Vagina (tissue), 2 donors: ENCODE results near the gene KRT6C. TPM values are rescaled to one million over a fixed set of nuclear protein-coding genes. Genes with fewer than 3 reads are reported as not detected.

Experiments used
- DNase-seq, 2 donors: peaks; one replicate each; pipeline ENCODE4 v3.0.0-alpha.2; 2017; ENCODE audit errors: extremely low spot score in 2 of 2
- H3K27ac ChIP-seq: fragments of 200-600 bp; sonication (generic); one replicate; pipeline ENCODE4 v1.5.1; 2019
- H3K27me3 ChIP-seq: fragments of 200-600 bp; sonication (generic); one replicate; pipeline ENCODE4 v1.5.1; 2019
- H3K36me3 ChIP-seq, 2 donors: fragments of 200-600 bp; sonication (generic); one replicate each; pipeline ENCODE4 v1.5.1; 2017 to 2019
- H3K4me1 ChIP-seq: fragments of 200-600 bp; sonication (generic); one replicate; pipeline ENCODE4 v1.5.1; 2019
- H3K4me3 ChIP-seq, 2 donors: fragments of 200-600 bp; sonication (generic); 1 replicate in 1 of 2; 2 replicates in 1 of 2; pipeline ENCODE4 v1.5.1; 2016 to 2019
- H3K9me3 ChIP-seq: fragments of 200-600 bp; sonication (generic); one replicate; pipeline ENCODE4 v1.5.1; 2019
- CTCF ChIP-seq, 3 experiments: fragments of 450-650 bp in 2 of 3; fragments of 200-600 bp in 1 of 3; sonication (generic) in 1 of 3; IDR thresholded peaks; one replicate each; pipeline ENCODE4 v1.5.1; 2017 to 2019; ENCODE audit warnings: antibody characterized with exemption in 3 of 3, mild to moderate bottlenecking in 2 of 3, moderate library complexity in 2 of 3
- POLR2A ChIP-seq, 2 donors: fragments of 450-650 bp; IDR thresholded peaks; one replicate each; pipeline ENCODE4 v1.6.1; 2017; ENCODE audit warnings: antibody characterized with exemption in 2 of 2, mild to moderate bottlenecking in 2 of 2, moderate library complexity in 2 of 2
- POLR2AphosphoS5 ChIP-seq, 2 donors: sonication (generic); formaldehyde crosslinking; IDR thresholded peaks; one replicate each; pipeline ENCODE4 v1.9.0; 2017; ENCODE audit warnings: antibody characterized with exemption in 2 of 2, mild to moderate bottlenecking in 2 of 2, low read depth in 1 of 2; ENCODE audit not compliant: insufficient read depth in 1 of 2
- intact Hi-C: fragments of 100-400 bp; cut with DNase I; formaldehyde crosslinking; loops from one replicate; pipeline ENCODE4 v1.15.1; 2023
- total RNA-seq: library from RNA; depleted of rRNA; stranded (reverse); fragments of >200 nt; gene quantifications from one replicate; pipeline ENCODE4 v1.2.3, GENCODE V29; 2016

Gene KRT6C
- total RNA-seq, 1 donor from 2014 or later, result 257 TPM

GRCh38 chr12:52464897-52465296, 8.7 kb downstream of the KRT6C start:
- intact Hi-C loops, result no loop called here
- DNase-seq, result no peak
- TF ChIP-seq POLR2A (IDR thresholded peaks at IDR 0.05) (no peak), POLR2AphosphoS5 (IDR thresholded peaks at IDR 0.05; ENCODE audit: insufficient read depth in 1 of 2, low read depth in 1 of 2) (no peak), CTCF (IDR thresholded peaks at IDR 0.05) (no peak)
- Histone ChIP-seq H3K27me3 (no peaks in the 10 kb centered on the region), H3K27ac (no peak overlapping the region), H3K9me3 (no peaks in the 10 kb centered on the region), H3K4me1 (no peaks in the 10 kb centered on the region), H3K36me3 (no peaks in the 10 kb centered on the region), H3K4me3 (no peak overlapping the region)

DNA sequence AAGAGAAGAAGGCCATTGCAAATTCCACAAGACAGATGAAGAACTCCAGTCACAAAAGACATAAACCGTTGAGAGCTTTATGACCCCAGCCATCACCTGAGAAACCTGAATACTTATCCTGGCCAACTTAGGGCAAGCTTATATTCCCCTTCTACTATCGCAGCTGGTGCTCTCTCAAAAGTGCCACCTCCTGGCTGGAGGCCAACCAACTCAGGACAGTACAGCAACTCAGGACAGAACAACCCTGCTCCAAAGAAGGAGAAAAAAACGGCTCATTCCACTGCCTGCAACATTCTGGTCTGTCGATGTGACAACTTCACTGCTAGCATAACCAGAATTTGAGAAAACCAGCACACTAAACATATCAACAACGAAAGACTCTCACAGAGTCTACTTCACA, 11.9 kb downstream of the KRT6C start:
- TF ChIP-seq POLR2A (IDR thresholded peaks at IDR 0.05), result no peak
- TF ChIP-seq CTCF (IDR thresholded peaks at IDR 0.05), result no peak
- no peak for TF ChIP-seq POLR2AphosphoS5 (IDR thresholded peaks at IDR 0.05; ENCODE audit: insufficient read depth in 1 of 2, low read depth in 1 of 2)
- no peak overlapping the region for H3K27ac ChIP-seq
- no peaks in the 10 kb centered on the region for H3K4me1 ChIP-seq
- H3K27me3 ChIP-seq, result no peaks in the 10 kb centered on the region
- no peaks in the 10 kb centered on the region for H3K36me3 ChIP-seq
- H3K4me3 ChIP-seq, result no peak overlapping the region
- H3K9me3 ChIP-seq, result no peaks in the 10 kb centered on the region
- DNase-seq, result no peak
- intact Hi-C loops, result no loop called here

DNA sequence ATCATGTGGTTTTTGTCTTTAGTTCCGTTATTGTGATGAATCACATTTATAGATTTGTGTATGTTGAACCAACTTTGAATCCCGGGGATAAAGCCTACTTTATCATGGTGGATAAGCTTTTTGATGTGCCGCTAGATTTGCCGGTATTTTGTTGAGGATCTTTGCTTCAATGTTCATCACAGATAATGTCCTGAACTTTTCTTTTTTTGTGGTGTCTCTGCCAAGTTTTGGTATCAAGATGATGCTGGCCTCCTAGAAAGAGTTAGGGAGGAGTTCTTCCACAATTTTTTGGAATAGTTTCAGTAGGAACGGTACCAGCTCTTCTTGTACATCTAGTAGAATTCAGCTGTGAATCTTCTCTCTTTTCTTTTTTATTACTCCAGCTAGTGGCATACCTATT, 14.7 kb downstream of the KRT6C start:
- TF ChIP-seq CTCF (IDR thresholded peaks at IDR 0.05), result no peak
- no peak for TF ChIP-seq POLR2AphosphoS5 (IDR thresholded peaks at IDR 0.05; ENCODE audit: insufficient read depth in 1 of 2, low read depth in 1 of 2)
- TF ChIP-seq POLR2A (IDR thresholded peaks at IDR 0.05), result no peak
- no peak for DNase-seq

DNA sequence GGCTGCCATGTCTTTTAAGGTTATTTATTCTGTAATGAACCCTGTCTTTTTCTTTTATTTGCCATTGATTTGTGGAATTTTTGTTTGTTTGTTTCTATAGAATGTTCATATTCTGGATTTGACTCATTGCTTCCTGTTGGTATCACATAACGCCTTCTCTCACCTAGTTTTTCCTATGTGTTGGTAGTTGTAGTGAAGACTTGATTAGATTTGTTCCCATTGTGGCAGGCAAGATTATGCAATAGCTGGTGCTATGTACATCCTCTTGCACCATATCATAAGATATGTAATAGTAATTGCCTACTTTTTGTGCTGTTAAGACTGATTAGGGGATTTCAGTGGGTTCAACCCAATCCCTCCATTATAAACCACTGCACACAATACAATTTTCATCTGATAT, 17.8 kb downstream of the KRT6C start:
- H3K4me1 ChIP-seq, result no peaks in the 10 kb centered on the region
- DNase-seq, result no peak
- H3K36me3 ChIP-seq, result no peaks in the 10 kb centered on the region
- no peak for TF ChIP-seq CTCF (IDR thresholded peaks at IDR 0.05)
- TF ChIP-seq POLR2AphosphoS5 (IDR thresholded peaks at IDR 0.05; ENCODE audit: insufficient read depth in 1 of 2, low read depth in 1 of 2), result no peak
- no peak for TF ChIP-seq POLR2A (IDR thresholded peaks at IDR 0.05)
- no peaks in the 10 kb centered on the region for H3K27me3 ChIP-seq
- H3K4me3 ChIP-seq, result no peak overlapping the region
- H3K9me3 ChIP-seq, result no peaks in the 10 kb centered on the region
- no peak overlapping the region for H3K27ac ChIP-seq
- intact Hi-C loops, result no loop called here

More for the DNA sequence above, 14.7 kb downstream of the KRT6C start:
- Histone ChIP-seq H3K27me3 (no peaks in the 10 kb centered on the region), H3K4me1 (no peaks in the 10 kb centered on the region), H3K27ac (no peak overlapping the region), H3K4me3 (no peak overlapping the region), H3K9me3 (no peaks in the 10 kb centered on the region), H3K36me3 (no peaks in the 10 kb centered on the region)
- intact Hi-C loops, result no loop called here

GRCh38 chr12:52454411-52455201, 19.0 kb downstream of the KRT6C start:
- TF ChIP-seq POLR2AphosphoS5 (IDR thresholded peaks at IDR 0.05; ENCODE audit: insufficient read depth in 1 of 2, low read depth in 1 of 2) (no peak), POLR2A (IDR thresholded peaks at IDR 0.05) (no peak), CTCF (IDR thresholded peaks at IDR 0.05) (no peak)
- intact Hi-C loops, result no loop called here
- Histone ChIP-seq H3K4me1 (no peaks in the 10 kb centered on the region), H3K9me3 (no peaks in the 10 kb centered on the region), H3K4me3 (no peak overlapping the region), H3K27ac (no peak overlapping the region), H3K36me3 (no peaks in the 10 kb centered on the region), H3K27me3 (no peaks in the 10 kb centered on the region)
- DNase-seq, result no peak
